Nephron progenitor cell (in vitro differentiated cells): ENCODE data around the gene IGFLR1.

Experiments
- DNase-seq: peaks from one replicate; pipeline ENCODE4 v3.0.0; 2021
- H3K27ac Mint-ChIP-seq: 2 replicates; pipeline ENCODE4 v1.8.0; 2021; ENCODE audit warnings: mild to moderate bottlenecking, moderate library complexity, mixed read lengths
- H3K27me3 Mint-ChIP-seq: 2 replicates; pipeline ENCODE4 v1.8.0; 2021; ENCODE audit warnings: mild to moderate bottlenecking, low read depth, mixed read lengths; ENCODE audit not compliant: poor library complexity
- H3K36me3 Mint-ChIP-seq: 2 replicates; pipeline ENCODE4 v1.8.0; 2021; ENCODE audit warnings: low read depth, mixed read lengths
- H3K4me1 Mint-ChIP-seq: 2 replicates; pipeline ENCODE4 v1.8.0; 2021; ENCODE audit warnings: mixed read lengths
- H3K4me3 Mint-ChIP-seq: 2 replicates; pipeline ENCODE4 v1.8.0; 2021; ENCODE audit warnings: mild to moderate bottlenecking, moderate library complexity, mixed read lengths
- H3K9me3 Mint-ChIP-seq: 2 replicates; pipeline ENCODE4 v1.8.0; 2021; ENCODE audit warnings: mild to moderate bottlenecking, moderate library complexity, mixed read lengths
- TF ChIP-seq, protein P1 (sequence below): fragments of 200-600 bp; sonication (generic); IDR thresholded peaks from 2 replicates; pipeline ENCODE4 v1.5.0; 2021; ENCODE audit warnings: antibody characterized with exemption

Gene IGFLR1

GRCh38 chr19:35780058-35780457 is 37.8 kb upstream of the IGFLR1 start:
- no peak overlapping the region for H3K4me3 Mint-ChIP-seq
- DNase-seq, result no peak
- H3K27ac Mint-ChIP-seq, result no peak overlapping the region
- H3K4me1 Mint-ChIP-seq, result peaks cover 36% of the 10 kb centered on the region
- peaks cover 24% of the 10 kb centered on the region for H3K36me3 Mint-ChIP-seq
- no peaks in the 10 kb centered on the region for H3K9me3 Mint-ChIP-seq
- H3K27me3 Mint-ChIP-seq, result peaks cover 18% of the 10 kb centered on the region
- TF ChIP-seq, protein P1, sequence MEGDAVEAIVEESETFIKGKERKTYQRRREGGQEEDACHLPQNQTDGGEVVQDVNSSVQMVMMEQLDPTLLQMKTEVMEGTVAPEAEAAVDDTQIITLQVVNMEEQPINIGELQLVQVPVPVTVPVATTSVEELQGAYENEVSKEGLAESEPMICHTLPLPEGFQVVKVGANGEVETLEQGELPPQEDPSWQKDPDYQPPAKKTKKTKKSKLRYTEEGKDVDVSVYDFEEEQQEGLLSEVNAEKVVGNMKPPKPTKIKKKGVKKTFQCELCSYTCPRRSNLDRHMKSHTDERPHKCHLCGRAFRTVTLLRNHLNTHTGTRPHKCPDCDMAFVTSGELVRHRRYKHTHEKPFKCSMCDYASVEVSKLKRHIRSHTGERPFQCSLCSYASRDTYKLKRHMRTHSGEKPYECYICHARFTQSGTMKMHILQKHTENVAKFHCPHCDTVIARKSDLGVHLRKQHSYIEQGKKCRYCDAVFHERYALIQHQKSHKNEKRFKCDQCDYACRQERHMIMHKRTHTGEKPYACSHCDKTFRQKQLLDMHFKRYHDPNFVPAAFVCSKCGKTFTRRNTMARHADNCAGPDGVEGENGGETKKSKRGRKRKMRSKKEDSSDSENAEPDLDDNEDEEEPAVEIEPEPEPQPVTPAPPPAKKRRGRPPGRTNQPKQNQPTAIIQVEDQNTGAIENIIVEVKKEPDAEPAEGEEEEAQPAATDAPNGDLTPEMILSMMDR, result no peak

DNA sequence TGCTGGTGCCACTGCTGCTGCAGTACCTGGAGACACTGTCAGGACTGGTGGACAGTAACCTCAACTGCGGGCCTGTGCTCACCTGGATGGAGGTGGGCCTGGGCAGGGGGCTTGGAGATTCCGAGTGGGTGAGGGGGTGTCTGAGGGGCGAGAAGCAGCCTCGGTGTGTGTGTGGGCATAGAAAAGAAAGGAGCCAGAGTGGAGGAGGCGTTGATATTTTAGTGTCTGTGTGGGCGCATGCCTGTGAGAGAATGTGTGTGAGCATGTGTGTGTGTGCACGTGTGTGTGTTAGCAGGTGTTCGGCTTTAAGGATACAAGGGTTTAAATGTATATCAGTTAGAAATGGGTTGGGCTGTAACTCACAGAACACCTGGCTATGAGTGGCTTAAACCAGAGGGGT is 36.8 kb upstream of the IGFLR1 start:
- peaks cover 18% of the 10 kb centered on the region for H3K27me3 Mint-ChIP-seq
- peaks cover 46% of the 10 kb centered on the region for H3K4me1 Mint-ChIP-seq
- no peak overlapping the region for H3K27ac Mint-ChIP-seq
- peaks cover 24% of the 10 kb centered on the region for H3K36me3 Mint-ChIP-seq
- H3K9me3 Mint-ChIP-seq, result no peaks in the 10 kb centered on the region
- DNase-seq, result no peak
- TF ChIP-seq, protein P1, result no peak
- no peak overlapping the region for H3K4me3 Mint-ChIP-seq

GRCh38 chr19:35777961-35778360 is 35.7 kb upstream of the IGFLR1 start:
- TF ChIP-seq, protein P1, result no peak
- DNase-seq, result no peak
- H3K4me1 Mint-ChIP-seq, result peaks cover 36% of the 10 kb centered on the region
- H3K36me3 Mint-ChIP-seq, result peaks cover 19% of the 10 kb centered on the region
- peaks cover 10% of the 10 kb centered on the region for H3K27me3 Mint-ChIP-seq
- H3K4me3 Mint-ChIP-seq, result peak overlapping the region; percentile 89
- no peak overlapping the region for H3K27ac Mint-ChIP-seq
- H3K9me3 Mint-ChIP-seq, result no peaks in the 10 kb centered on the region

DNA sequence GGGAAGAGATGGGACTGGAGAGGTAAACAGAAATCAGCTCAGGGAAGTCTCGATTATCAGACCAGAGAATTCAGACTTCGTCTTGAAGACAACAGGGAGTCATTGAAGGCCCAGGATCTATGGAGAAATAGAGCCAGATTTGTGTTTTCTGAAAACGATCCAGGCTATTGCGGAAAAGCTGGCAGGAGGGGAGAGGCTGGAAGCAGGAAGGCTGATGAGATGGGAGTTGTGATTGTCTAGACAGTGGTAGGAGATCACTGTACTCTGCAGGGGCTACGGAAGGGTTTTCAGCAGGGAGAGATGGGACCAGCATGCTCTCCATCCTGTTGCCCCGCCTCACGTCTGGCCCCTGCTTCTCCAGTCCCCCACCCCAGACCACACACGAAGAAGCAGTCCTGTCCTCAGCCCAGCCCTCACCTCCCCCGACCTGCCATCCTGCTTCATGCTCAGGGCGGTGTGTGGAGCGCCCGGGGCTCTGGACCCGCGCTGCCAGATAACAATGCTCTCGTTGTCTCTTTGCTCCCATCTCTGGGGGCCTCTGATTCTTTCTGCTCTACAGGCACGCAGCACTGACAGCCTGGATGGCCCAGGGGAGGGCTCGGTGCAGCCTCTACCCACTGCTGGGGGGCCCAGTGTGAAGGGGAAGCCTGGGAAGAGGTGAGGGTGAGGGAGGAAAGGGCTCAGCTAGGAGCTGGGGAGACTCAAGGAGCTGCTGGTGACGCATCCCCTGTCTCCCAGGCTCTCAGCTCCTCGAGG is 35.0 kb upstream of the IGFLR1 start:
- H3K4me3 Mint-ChIP-seq, result peak overlapping the region; percentile 89
- peaks cover 10% of the 10 kb centered on the region for H3K27me3 Mint-ChIP-seq
- TF ChIP-seq, protein P1, result no peak
- DNase-seq, result no peak
- peak overlapping the region; percentile 24 for H3K27ac Mint-ChIP-seq
- H3K4me1 Mint-ChIP-seq, result peaks cover 33% of the 10 kb centered on the region
- peaks cover 12% of the 10 kb centered on the region for H3K36me3 Mint-ChIP-seq
- no peaks in the 10 kb centered on the region for H3K9me3 Mint-ChIP-seq

DNA sequence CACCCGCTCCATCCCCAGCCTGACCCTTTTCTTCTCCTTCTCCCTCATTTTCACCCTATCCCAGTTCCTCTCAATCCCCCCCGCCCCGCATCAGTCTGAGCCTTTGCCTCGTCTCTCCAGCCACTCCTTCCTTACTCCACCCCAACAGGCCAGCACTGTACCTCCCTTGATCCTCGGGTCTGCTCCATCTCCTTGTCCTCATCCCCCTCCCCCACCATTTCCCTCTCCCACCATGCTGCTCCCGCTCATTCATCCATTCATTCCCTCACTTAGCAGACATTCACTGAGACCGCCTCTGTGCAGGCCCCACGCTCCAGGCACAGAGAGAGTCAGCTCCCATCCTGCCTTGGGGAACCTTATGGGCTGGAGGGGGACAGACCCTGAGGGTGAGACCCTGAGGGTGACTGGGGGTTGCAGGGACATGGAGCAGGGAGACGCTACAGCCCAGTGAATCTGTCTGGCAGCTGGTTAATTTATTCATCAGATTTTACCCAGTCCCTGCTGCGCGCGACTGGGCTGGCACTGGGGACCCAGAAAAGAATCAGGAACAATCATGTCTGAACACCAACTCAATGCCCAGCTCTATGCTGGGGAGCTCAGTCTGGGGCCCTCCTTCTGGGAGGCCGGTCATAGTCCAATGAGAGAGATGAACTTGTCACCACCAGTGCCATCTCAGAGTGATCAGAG is 34.0 kb upstream of the IGFLR1 start:
- Mint-ChIP-seq H3K4me1 (peaks cover 33% of the 10 kb centered on the region), H3K36me3 (peaks cover 6% of the 10 kb centered on the region), H3K4me3 (peak overlapping the region; percentile 89), H3K27me3 (peaks cover 10% of the 10 kb centered on the region), H3K9me3 (no peaks in the 10 kb centered on the region), H3K27ac (no peak overlapping the region)
- DNase-seq, result no peak
- TF ChIP-seq, protein P1, result no peak
